Keratinocyte (primary cell): ENCODE results near the gene B3GNT9. TPM values are rescaled to one million over a fixed set of nuclear protein-coding genes. Genes with fewer than 3 reads are reported as not detected.
A peak's percentile ranks its signal among the peaks of the same experiment; 100 is the strongest.

Source experiments
- DNase-seq: peaks from one replicate; pipeline ENCODE4 v3.0.0-alpha.2; 2011; ENCODE audit warnings: low read depth, missing footprints, low spot score
- FAIRE-seq: peaks from 2 replicates; lab custom pipeline; 2011; peaks lifted over from hg19 to GRCh38; lab: Jason Lieb, UNC
- H2AFZ ChIP-seq: 2 replicates; pipeline ENCODE4 v1.6.0; 2012; ENCODE audit warnings: low read length, control low read depth, inconsistent platforms; ENCODE audit not compliant: control insufficient read depth
- H3K27ac ChIP-seq: 2 replicates; pipeline ENCODE4 v1.5.1; 2011; ENCODE audit warnings: low read length; ENCODE audit not compliant: control insufficient read depth, insufficient read depth
- H3K27me3 ChIP-seq: 3 replicates; pipeline ENCODE4 v1.6.0; 2011; ENCODE audit warnings: low read length; ENCODE audit not compliant: control insufficient read depth, insufficient read depth; ENCODE audit errors: extremely low read depth
- H3K36me3 ChIP-seq, 2 experiments: 2 replicates in 1 of 2; 3 replicates in 1 of 2; pipeline ENCODE4 v1.5.1; 2011; ENCODE audit warnings: low read length in 2 of 2, mild to moderate bottlenecking in 1 of 2; ENCODE audit not compliant: control insufficient read depth in 2 of 2, insufficient read depth in 2 of 2; ENCODE audit errors: extremely low read depth in 1 of 2
- H3K4me1 ChIP-seq: 3 replicates; pipeline ENCODE4 v1.5.1; 2011; ENCODE audit warnings: low read length; ENCODE audit not compliant: control insufficient read depth, insufficient read depth; ENCODE audit errors: extremely low read depth
- H3K4me2 ChIP-seq: 3 replicates; pipeline ENCODE4 v1.6.0; 2011; ENCODE audit warnings: low read depth, low read length; ENCODE audit not compliant: control insufficient read depth, insufficient read depth; ENCODE audit errors: extremely low read depth
- H3K4me3 ChIP-seq, 3 experiments: fragments of 200-600 bp in 1 of 3; sonication (generic) in 1 of 3; 2 replicates in 2 of 3; 3 replicates in 1 of 3; pipeline ENCODE4 v1.5.1; 2011 to 2016; ENCODE audit warnings: low read length in 3 of 3, mild to moderate bottlenecking in 3 of 3, control low read depth in 2 of 3, inconsistent platforms in 1 of 3, low read depth in 1 of 3, mixed read lengths in 1 of 3, mixed run types in 1 of 3, moderate library complexity in 1 of 3; ENCODE audit not compliant: control insufficient read depth in 2 of 3, insufficient read depth in 2 of 3; ENCODE audit errors: extremely low read depth in 1 of 3
- H3K79me2 ChIP-seq: 2 replicates; pipeline ENCODE4 v1.6.0; 2012; ENCODE audit warnings: low read length; ENCODE audit not compliant: control insufficient read depth, insufficient read depth
- H3K9ac ChIP-seq: 3 replicates; pipeline ENCODE4 v1.6.0; 2011; ENCODE audit warnings: low read length; ENCODE audit not compliant: control insufficient read depth, insufficient read depth; ENCODE audit errors: extremely low read depth
- H3K9me1 ChIP-seq: 3 replicates; pipeline ENCODE4 v1.6.0; 2011; ENCODE audit warnings: low read length; ENCODE audit not compliant: control insufficient read depth, insufficient read depth; ENCODE audit errors: extremely low read depth
- H3K9me3 ChIP-seq: 2 replicates; pipeline ENCODE4 v1.5.1; 2012; ENCODE audit warnings: low read depth, low read length; ENCODE audit not compliant: control insufficient read depth
- H4K20me1 ChIP-seq: 3 replicates; pipeline ENCODE4 v1.6.0; 2011; ENCODE audit warnings: low read length; ENCODE audit not compliant: control insufficient read depth, insufficient read depth; ENCODE audit errors: extremely low read depth
- EZH2 ChIP-seq: IDR thresholded peaks from one replicate; pipeline ENCODE4 v1.6.1; 2012; ENCODE audit warnings: inconsistent platforms, mild to moderate bottlenecking, low read length, moderate library complexity
- dilution Hi-C: fragments of 300-500 bp; cut with MboI; formaldehyde crosslinking; loops from one replicate; pipeline ENCODE4 v1.7.0; 2020; ENCODE audit warnings: low sequenced_read_pairs; ENCODE audit not compliant: extremely low pct_ligation_motif_present
- polyA plus RNA-seq, 5 experiments: library from polyadenylated mRNA; depleted of rRNA in 3 of 5; stranded (reverse) in 3 of 5; stranded (forward) in 1 of 5; unstranded in 1 of 5; fragments of >200 nt; gene quantifications; 1 replicate in 1 of 5; 2 replicates in 3 of 5; 3 replicates in 1 of 5; pipeline versions ENCODE4 v1.2.1 to v1.2.3, GENCODE V29; 2011 to 2012; ENCODE audit warnings: missing spikeins in 2 of 5, low read depth in 1 of 5, low replicate concordance in 1 of 5
- TF ChIP-seq, protein P1 (sequence below), 3 experiments: IDR thresholded peaks in 1 of 3; conservative IDR thresholded peaks in 1 of 3; optimal IDR thresholded peaks in 1 of 3; 2 replicates in 2 of 3; 3 replicates in 1 of 3; pipeline versions ENCODE3 to v1.5.1; 2011; ENCODE audit warnings: low read length in 3 of 3, mild to moderate bottlenecking in 3 of 3, moderate library complexity in 2 of 3, control low read depth in 1 of 3, inconsistent platforms in 1 of 3; ENCODE audit not compliant: insufficient read depth in 2 of 3; ENCODE audit errors: extremely low read depth in 1 of 3

B3GNT9 gene
- polyA plus RNA-seq, 1 donor (not counting 4 experiments of a cell fraction or from before 2014, with no cell fraction given): 2.6 TPM

- peaks cover 7% of the 10 kb centered on the region for H3K27me3 ChIP-seq
- dilution Hi-C loops: no loop called here
- TF ChIP-seq, protein P1, sequence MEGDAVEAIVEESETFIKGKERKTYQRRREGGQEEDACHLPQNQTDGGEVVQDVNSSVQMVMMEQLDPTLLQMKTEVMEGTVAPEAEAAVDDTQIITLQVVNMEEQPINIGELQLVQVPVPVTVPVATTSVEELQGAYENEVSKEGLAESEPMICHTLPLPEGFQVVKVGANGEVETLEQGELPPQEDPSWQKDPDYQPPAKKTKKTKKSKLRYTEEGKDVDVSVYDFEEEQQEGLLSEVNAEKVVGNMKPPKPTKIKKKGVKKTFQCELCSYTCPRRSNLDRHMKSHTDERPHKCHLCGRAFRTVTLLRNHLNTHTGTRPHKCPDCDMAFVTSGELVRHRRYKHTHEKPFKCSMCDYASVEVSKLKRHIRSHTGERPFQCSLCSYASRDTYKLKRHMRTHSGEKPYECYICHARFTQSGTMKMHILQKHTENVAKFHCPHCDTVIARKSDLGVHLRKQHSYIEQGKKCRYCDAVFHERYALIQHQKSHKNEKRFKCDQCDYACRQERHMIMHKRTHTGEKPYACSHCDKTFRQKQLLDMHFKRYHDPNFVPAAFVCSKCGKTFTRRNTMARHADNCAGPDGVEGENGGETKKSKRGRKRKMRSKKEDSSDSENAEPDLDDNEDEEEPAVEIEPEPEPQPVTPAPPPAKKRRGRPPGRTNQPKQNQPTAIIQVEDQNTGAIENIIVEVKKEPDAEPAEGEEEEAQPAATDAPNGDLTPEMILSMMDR (optimal IDR thresholded peaks at IDR 0.05 in 1 of 3, IDR thresholded peaks at IDR 0.05 in 1 of 3, conservative IDR thresholded peaks at IDR 0.05 in 1 of 3; ENCODE audit: extremely low read depth in 1 of 3, insufficient read depth in 2 of 3, low read length in 3 of 3): no peak
- TF ChIP-seq EZH2: no peak
- DNase-seq (no peak), FAIRE-seq (no peak)
- H3K36me3 ChIP-seq: peaks cover 0 to 5% of the 10 kb centered on the region in 2 experiments
- H3K27ac ChIP-seq: peak overlapping the region; percentile 56
- peak overlapping the region; percentile 92 for H3K4me2 ChIP-seq
- no peaks in the 10 kb centered on the region for H3K9me3 ChIP-seq
- peaks cover 7% of the 10 kb centered on the region for H4K20me1 ChIP-seq
- peak overlapping the region; percentile 73 to 93 (median 80) for H3K4me3 ChIP-seq
- peaks cover 3% of the 10 kb centered on the region for H3K9me1 ChIP-seq
- H3K79me2 ChIP-seq: no peaks in the 10 kb centered on the region
- H2AFZ ChIP-seq: peak overlapping the region; percentile 92
- H3K4me1 ChIP-seq: peaks cover 26% of the 10 kb centered on the region
- H3K9ac ChIP-seq: peak overlapping the region; percentile 88
These were observed 8.1 kb upstream of the B3GNT9 start for GRCh38 chr16:67158637-67159600.

- Histone ChIP-seq H3K9me3 (no peaks in the 10 kb centered on the region), H3K27ac (no peak overlapping the region), H3K4me2 (no peak overlapping the region), H3K9ac (no peak overlapping the region), H3K4me3 (no peak overlapping the region), H3K9me1 (peaks cover 3% of the 10 kb centered on the region), H3K4me1 (peaks cover 18% of the 10 kb centered on the region), H3K36me3 (peaks cover 0 to 5% of the 10 kb centered on the region in 2 experiments), H4K20me1 (peaks cover 7% of the 10 kb centered on the region), H3K79me2 (no peaks in the 10 kb centered on the region), H2AFZ (no peak overlapping the region), H3K27me3 (peaks cover 4% of the 10 kb centered on the region)
- DNase-seq: no peak
- TF ChIP-seq, protein P1 (optimal IDR thresholded peaks at IDR 0.05 in 1 of 3, IDR thresholded peaks at IDR 0.05 in 1 of 3, conservative IDR thresholded peaks at IDR 0.05 in 1 of 3; ENCODE audit: extremely low read depth in 1 of 3, insufficient read depth in 2 of 3, low read length in 3 of 3): no peak
- no peak for TF ChIP-seq EZH2
- dilution Hi-C loops: no loop called here
- FAIRE-seq: no peak
These were observed 7.3 kb upstream of the B3GNT9 start for GRCh38 chr16:67157892-67158635.
